WERI-Rb-1 (cell line): ENCODE results near the gene UBE2D2.

Experiments
- DNase-seq: peaks from one replicate; pipeline ENCODE4 v3.0.0-alpha.2; 2020
- H3K27ac ChIP-seq: fragments of 250-450 bp; sonication (Bioruptor Pico); 2 replicates; pipeline ENCODE4 v1.5.1; 2020; ENCODE audit warnings: mild to moderate bottlenecking, moderate library complexity
- H3K27me3 ChIP-seq: fragments of 250-450 bp; sonication (Bioruptor Pico); 2 replicates; pipeline ENCODE4 v1.5.1; 2021; ENCODE audit warnings: mild to moderate bottlenecking, low read depth, moderate library complexity; ENCODE audit not compliant: insufficient read depth, severe bottlenecking
- H3K36me3 ChIP-seq: fragments of 250-450 bp; sonication (Bioruptor Pico); 2 replicates; pipeline ENCODE4 v1.5.1; 2020; ENCODE audit warnings: mild to moderate bottlenecking, moderate library complexity
- H3K4me3 ChIP-seq: 2 replicates; pipeline ENCODE4 v1.5.1; 2011; ENCODE audit warnings: low read depth, mild to moderate bottlenecking, control low read depth, low read length
- H3K9me3 ChIP-seq: fragments of 250-450 bp; sonication (Bioruptor Pico); 2 replicates; pipeline ENCODE4 v1.5.1; 2021; ENCODE audit warnings: mild to moderate bottlenecking, moderate library complexity; ENCODE audit not compliant: severe bottlenecking
- TF ChIP-seq, protein P1 (sequence below): IDR thresholded peaks from 2 replicates; pipeline ENCODE4 v1.5.1; 2011; ENCODE audit warnings: low read depth, mild to moderate bottlenecking, control low read depth, inconsistent platforms, low read length

The UBE2D2 gene

DNA sequence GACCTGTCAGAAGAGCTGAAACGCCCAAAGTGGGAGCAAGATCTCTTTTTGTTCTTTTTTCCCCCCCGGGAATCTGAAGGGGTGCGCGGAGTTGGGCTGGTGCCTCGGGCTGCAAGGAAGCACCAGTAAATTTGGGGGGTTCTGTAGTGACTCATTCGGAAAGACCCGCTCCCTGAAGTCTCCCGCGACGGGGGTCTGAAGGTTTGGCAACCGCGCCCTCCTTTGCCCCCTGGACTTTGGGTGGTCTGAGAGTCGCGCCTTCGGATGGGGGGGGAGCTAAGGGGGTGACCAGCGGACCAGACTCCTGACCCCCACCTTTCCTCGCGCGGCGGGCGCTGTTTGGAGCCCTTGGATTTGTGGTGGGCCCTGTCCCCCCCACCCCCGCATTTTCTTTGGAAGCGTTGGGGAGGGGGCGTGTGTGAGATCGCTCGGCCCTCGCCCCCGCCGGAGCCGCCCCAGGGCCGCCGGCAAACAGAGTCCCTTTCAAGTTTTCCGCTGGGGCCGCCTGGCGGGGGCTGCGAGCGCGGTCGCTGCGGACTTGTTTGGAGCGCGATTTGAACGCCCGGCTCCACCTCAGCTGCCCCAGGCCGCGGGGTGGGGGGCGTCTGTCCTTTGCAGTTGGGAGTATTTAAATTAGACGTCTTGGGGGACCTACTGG is 89.0 kb downstream of the UBE2D2 start:
- TF ChIP-seq, protein P1, sequence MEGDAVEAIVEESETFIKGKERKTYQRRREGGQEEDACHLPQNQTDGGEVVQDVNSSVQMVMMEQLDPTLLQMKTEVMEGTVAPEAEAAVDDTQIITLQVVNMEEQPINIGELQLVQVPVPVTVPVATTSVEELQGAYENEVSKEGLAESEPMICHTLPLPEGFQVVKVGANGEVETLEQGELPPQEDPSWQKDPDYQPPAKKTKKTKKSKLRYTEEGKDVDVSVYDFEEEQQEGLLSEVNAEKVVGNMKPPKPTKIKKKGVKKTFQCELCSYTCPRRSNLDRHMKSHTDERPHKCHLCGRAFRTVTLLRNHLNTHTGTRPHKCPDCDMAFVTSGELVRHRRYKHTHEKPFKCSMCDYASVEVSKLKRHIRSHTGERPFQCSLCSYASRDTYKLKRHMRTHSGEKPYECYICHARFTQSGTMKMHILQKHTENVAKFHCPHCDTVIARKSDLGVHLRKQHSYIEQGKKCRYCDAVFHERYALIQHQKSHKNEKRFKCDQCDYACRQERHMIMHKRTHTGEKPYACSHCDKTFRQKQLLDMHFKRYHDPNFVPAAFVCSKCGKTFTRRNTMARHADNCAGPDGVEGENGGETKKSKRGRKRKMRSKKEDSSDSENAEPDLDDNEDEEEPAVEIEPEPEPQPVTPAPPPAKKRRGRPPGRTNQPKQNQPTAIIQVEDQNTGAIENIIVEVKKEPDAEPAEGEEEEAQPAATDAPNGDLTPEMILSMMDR = peak; percentile 42
- Histone ChIP-seq H3K36me3 (peaks cover 26% of the 10 kb centered on the region), H3K4me3 (peak overlapping the region; percentile 82), H3K27me3 (no peaks in the 10 kb centered on the region), H3K27ac (peak overlapping the region; percentile 97), H3K9me3 (no peaks in the 10 kb centered on the region)
- no peak for DNase-seq

DNA sequence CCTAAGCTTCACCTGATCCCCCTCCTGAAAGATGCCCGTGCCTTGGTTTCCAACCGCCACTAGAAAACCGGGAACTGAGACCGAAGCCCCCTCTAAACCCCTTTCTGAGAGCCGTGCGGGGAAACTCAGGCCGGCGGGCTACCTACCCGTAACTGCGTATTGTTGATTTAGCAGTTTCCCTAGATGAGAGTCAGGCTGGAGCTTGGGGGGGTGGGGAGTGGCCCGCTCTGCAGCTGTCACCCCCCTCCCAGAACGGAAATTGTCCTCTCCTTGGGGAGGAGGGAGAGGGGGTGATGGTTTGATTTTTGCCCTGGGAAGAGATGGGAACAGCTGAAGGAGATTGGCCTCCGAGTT is 89.5 kb downstream of the UBE2D2 start:
- TF ChIP-seq, protein P1 = no peak
- H3K4me3 ChIP-seq = peak overlapping the region; percentile 82
- DNase-seq = no peak
- no peaks in the 10 kb centered on the region for H3K27me3 ChIP-seq
- peaks cover 26% of the 10 kb centered on the region for H3K36me3 ChIP-seq
- peak overlapping the region; percentile 97 for H3K27ac ChIP-seq
- no peaks in the 10 kb centered on the region for H3K9me3 ChIP-seq

DNA sequence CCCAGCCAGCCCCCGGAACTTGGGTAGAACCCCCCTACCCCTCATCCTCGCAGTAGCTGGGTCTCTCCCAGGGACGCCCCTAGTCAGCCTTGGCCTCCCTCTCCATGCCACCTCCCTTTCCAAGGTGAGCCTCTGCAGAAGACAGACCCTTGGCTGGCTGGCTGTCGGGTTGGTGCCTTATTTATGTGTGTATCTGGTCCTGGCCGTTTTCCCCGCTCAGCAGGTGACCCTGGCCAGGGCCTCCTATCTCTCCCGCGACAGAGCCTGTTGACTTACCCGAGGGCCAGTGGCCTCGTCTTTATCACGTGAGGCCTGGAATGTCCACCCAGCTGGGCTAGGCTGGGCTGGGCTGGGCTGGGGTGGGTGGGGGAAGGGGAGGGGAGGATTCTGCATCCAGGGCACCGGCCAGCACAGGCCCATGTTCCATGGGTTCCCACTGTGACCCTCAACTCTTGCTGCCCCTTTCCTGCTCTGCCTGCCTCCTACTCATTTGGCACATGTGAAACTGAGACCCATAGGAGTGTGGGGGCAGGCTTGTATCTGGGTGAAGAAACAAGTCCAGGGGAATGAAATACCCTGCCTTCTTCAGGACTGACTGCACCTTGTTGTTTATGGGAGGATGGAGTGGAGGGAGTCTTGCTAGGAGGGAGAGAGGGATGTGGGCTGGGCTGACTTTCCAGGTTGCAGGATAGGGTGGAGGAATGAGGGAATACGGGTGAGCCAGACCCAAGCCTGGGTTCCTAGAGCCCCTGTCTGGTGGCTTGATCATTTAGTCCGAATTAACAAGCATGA is 90.1 kb downstream of the UBE2D2 start:
- H3K4me3 ChIP-seq = peak overlapping the region; percentile 82
- TF ChIP-seq, protein P1 = no peak
- no peaks in the 10 kb centered on the region for H3K9me3 ChIP-seq
- H3K27me3 ChIP-seq = no peaks in the 10 kb centered on the region
- peaks cover 30% of the 10 kb centered on the region for H3K36me3 ChIP-seq
- H3K27ac ChIP-seq = peak overlapping the region; percentile 97
- peak; percentile 59 for DNase-seq

DNA sequence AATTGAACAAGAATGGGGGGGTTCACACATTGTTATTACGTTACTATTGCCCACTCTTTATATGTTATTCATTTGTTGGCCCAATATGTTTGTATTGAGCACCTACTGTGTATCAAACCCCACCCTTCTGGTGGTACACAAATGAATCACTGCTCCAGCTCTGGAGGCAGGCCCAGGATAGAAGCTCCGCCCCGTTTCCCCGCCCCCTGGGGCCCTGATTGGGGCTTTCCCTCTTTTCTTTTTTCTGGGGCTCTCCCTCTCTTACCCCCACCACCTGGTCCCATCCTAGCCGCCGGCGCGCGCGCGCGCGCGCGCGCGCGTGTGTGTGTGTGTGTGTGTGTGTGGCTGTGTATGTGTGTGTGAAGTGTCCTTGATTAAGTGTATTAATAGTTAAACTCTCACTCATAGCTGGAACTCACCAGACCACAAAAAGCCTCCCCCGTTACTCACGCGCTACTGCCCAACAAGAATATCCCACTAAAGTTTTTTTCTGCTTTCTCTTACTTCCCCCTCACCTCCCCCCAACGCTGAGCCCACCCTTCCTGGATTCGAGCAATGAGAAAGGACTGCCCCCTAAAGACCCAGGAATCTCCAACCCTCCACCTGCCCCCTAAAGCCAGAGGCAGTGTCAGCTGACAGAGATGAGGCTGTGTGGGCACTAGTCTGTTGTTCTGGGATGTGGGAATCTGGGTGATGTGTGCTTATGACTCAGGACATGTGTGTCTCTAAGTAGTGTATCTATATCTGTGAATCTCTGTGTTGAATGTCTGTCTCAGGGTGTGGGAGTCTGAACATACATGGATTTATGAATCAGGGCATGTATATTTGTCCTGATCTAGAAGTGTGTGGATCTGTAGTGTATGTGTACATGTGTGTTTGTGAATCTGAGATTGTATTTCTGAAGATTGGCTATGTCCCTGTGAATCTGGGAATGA is 91.0 kb downstream of the UBE2D2 start:
- Histone ChIP-seq H3K27ac (peak overlapping the region; percentile 97), H3K36me3 (peaks cover 37% of the 10 kb centered on the region)

DNA sequence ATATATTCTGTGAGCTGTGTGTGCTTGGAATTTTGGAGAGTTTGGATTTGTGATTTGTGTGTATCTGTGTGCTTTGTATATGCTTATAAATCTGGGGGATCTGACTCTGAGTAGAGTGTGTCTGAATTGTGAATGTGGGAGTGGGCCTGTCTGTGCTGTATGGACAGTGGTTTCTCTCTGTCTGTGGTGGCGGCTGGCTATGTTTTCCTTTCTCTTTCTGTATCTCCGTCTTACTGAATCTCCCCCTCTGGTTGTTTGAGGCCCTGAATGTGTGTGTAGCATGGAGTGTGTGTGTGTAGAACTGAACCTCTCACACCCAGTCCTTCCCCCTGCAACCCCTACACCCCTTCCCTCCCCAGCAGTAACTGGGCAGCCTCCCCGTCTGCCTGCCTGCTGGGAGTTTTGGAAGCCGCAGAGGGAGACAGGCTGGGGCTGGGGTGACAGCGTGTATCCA is 91.7 kb downstream of the UBE2D2 start:
- Histone ChIP-seq H3K4me3 (no peak overlapping the region), H3K36me3 (peaks cover 40% of the 10 kb centered on the region), H3K27ac (peak overlapping the region; percentile 60), H3K9me3 (no peaks in the 10 kb centered on the region), H3K27me3 (no peaks in the 10 kb centered on the region)
- no peak for DNase-seq
- TF ChIP-seq, protein P1 = no peak

More for the DNA sequence above, 91.0 kb downstream of the UBE2D2 start:
- Histone ChIP-seq H3K27me3 (no peaks in the 10 kb centered on the region), H3K9me3 (no peaks in the 10 kb centered on the region), H3K4me3 (no peak overlapping the region; the same call in 1 of the 2 replicates)
- peak; percentile 88 for DNase-seq
- TF ChIP-seq, protein P1 = no peak
